ENCODE data around the gene KCNJ18.
"Not testable (repeated sequence)": the region's sequence is repeated elsewhere in the genome, so short reads cannot be mapped to it uniquely, and the experiment has no call there.

Gene KCNJ18

DNA sequence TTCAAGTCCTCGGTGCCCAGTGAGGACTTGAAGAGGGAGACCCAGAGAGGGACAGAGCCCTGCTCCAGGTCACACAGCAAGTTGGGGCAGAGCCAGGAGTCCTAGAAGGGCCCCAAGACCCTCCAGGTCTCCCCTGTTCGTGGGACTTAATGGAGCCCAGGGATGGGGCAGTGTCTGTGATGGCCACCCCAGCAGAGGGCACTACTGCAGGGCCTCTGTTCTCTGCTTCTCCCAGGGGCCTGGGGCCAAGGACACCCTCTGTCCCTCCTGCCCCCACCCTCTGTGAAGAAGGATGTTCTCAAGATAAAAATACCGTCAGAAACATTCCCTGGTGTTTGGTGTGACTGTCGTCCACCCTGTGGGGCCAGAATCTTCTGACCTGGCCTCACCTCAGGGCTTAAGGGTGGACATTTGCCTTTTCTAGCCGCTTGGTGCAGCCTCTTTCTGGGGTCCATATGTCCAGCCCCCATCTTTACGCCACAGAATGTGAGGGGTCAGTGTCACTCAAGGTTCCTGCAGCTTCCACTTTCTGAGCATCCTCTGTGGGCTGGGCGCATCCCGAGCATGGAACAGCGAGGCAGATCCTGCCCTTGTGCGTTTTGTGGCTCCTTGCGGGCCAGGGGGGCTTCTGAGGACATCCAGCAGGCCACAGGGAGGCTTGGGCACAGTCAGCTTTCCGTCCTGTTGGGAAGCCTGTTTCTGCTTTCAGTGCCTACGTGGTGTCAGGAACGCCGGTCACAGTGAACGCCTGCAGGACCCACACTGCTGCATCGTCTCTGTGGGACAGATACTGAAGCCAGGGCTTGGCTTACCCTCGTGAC is at the start of gene KCNJ18:
Gene KCNJ18, plus strand, starts transcription at position 641 of the 821 bp plus-strand sequence. CDS start 10,264 bp downstream, outside the sequence.
- not testable (repeated sequence) for DNase-seq

- DNase-seq, result not testable (repeated sequence)
Observed at GRCh38 chr17:21648125-21648524, 44.2 kb upstream of the KCNJ18 start.

GRCh38 chr17:21650043-21650442 is 42.3 kb upstream of the KCNJ18 start:
- not testable (repeated sequence) for DNase-seq

DNA sequence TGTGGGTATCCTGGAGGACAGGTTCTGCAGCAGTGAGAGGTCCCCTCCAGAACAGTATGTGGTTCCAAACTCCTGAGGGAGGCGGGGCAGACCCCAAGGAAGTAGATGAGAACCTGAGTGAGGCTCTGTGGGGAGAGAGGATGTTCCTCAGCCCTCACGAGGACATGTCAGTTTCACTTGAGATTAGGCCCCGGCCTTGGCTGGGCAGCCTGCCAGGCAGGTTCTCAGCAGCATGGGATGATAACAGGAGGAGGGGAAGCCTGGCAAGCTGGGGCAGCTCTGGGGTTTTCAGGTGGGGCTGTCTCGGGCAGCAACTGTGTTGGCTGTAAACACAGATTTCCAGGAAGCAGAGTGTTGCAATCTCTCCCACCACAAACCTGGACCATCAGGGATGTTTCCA is 40.3 kb upstream of the KCNJ18 start:
- DNase-seq, result not testable (repeated sequence)

GRCh38 chr17:21653211-21653610 is 39.1 kb upstream of the KCNJ18 start:
- DNase-seq, result not testable (repeated sequence)

GRCh38 chr17:21656518-21657309 is 35.6 kb upstream of the KCNJ18 start:
- not testable (repeated sequence) for DNase-seq

- not testable (repeated sequence) for DNase-seq
Observed at GRCh38 chr17:21659635-21660034, 32.7 kb upstream of the KCNJ18 start.

GRCh38 chr17:21661455-21661854 is 30.9 kb upstream of the KCNJ18 start:
- not testable (repeated sequence) for DNase-seq

- DNase-seq, result not testable (repeated sequence)
Observed at GRCh38 chr17:21663166-21663565, 29.2 kb upstream of the KCNJ18 start.

DNA sequence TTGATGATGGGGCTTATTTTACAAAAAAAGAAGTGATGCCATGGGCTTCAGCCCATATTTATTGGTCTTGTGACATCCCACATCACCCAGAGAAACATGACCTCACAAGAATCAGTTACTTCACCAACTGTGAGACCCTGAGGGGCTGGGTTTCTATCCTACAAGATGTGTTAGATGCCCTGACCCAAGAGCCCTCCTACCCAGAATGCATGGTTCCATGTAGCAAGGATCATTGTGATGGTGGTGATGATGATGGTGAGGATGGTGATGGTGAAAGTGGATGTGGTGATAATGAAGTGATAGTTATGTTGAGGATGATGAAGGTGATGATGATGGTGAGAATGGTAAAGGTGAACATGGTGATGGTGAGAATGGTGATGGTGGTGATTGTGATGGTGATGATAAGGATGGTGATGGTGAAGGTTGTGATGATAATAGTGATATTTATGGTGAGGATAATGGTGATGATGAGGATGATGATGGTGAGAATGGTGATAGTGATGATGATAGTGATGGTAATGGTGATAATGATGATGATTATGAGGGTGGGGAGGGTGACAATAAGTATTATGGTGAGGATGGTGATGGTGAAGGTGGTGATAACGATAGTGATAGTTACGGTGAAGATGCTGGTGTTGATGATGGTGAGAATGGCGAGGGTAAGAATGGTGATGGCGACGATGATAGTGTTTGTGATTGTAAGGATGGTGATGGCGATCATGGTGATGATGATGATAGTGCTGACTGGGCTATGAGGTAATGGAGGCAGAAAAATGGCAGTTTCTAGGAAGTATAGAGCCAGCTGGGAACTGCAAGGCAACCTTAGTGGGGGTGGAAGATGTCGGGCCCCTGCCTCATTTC is 28.5 kb upstream of the KCNJ18 start:
- not testable (repeated sequence) for DNase-seq

- DNase-seq, result not testable (repeated sequence)
Observed at GRCh38 chr17:21665171-21665570, 27.2 kb upstream of the KCNJ18 start.

DNA sequence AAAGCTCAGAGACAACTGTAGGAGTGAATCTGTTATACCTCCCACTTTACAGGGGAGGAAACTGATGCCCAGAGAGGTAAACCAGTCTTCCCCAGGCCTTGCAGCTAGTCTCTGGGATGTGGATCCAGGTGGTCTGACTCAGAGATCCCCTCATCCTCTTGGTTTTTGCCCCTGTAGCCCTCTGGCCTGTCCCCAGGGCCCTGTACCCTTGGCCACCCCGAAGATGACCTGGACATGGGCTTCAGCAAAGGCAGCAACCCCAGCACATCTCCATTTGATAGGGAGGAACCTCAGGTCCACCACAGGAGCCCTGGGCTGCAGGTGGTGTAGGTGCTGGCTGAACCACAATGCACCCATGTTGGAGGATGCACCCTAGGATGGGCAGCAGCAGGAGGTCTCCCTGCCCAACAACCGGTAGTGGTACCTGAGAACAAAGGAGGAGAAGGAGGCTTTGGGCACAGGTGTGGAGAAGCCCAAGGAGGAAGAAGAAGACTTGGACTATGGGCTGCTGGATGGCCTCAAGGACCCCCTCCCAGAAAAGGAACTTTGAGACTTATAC is 26.3 kb upstream of the KCNJ18 start:
- not testable (repeated sequence) for DNase-seq

DNA sequence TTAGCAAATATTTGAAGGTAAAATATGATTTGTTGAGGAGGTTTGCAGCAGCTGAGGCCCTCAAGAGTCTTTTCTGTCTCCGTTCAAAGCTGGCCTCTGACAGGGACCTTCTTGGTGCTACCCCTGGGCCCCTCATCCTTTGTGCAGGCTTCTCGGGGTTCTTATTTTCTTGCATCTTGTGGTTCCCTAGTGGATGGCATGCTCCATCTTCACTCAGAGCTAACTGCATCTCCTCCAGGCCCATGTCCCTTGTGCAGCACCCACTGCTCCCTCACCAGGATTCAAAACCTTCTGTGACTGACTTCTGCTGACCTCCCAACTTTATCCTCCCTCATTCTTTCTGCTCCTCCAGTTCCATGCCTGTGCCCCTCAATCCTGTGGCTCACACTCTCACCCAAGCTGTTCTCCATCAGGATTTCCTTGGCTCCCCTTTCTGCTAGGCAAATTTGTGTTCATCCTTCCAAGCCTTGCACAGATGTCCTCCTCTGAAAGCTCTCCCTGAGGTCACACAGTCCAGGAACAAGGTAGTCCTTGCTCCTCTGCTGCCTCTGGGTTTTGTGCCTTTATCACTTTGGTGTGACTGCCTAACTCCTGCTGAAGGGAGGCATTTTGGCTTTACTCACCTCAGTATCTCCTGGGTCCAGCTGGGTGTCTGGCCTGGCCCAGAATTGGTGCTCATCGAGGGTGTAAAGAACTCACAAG is 25.5 kb upstream of the KCNJ18 start:
- not testable (repeated sequence) for DNase-seq

GRCh38 chr17:21667413-21668117 is 24.8 kb upstream of the KCNJ18 start:
- DNase-seq, result not testable (repeated sequence)

DNA sequence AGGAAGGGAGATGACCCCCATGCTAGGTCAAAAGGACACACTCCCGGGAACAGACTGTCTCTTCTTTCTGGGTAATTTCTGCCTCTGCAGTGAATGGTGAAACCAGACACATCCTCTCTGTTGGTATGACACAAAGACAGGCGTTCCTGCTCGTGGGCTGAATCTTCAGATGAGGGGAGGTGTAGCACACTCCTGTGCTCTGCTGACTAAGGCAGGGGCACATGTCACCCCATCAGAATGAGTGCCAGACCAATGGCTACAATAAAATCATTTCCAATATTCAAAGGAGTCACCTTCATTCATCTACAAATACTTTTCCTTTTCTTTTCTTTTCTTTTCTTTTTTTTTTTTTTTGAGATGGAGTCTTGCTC is 24.2 kb upstream of the KCNJ18 start:
- DNase-seq, result not testable (repeated sequence)

DNA sequence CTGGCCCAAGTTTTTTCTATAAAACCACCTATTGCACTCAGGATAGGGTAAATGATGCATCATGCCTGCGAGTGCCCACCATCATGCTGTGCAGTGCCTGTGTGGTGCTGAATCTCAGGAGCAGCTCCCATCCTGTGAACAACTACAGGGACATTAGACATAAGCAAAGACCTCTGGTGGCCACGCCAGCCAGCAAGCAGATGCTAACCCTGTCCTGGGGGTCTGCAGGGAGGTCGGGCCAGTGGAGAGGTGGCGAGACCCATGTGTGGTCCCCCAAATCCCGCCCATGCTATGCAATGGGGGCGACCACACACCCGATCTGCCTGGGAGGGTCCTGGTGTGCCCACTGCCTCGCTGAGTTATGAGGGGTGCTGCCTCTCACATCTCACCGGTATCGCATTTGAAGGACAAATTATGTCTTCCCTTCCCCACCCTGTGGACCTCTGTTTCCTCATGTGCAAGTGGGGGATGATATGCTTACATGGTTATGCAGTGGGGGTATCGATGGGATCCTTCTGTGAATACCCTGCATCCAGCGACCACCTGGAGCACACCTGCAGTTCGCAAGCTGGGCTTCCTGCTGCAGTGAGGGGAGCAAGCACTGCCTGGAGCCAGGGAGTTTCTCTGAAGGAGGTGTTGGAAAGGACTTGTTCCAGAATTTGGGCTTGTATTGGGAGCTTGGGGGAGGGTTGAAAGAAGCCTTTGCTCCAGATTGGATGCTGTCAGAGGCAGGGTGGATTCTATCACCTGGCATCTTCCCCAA is 23.4 kb upstream of the KCNJ18 start:
- DNase-seq, result not testable (repeated sequence)

- DNase-seq, result not testable (repeated sequence)
Observed at GRCh38 chr17:21669616-21670360, 22.5 kb upstream of the KCNJ18 start.

DNA sequence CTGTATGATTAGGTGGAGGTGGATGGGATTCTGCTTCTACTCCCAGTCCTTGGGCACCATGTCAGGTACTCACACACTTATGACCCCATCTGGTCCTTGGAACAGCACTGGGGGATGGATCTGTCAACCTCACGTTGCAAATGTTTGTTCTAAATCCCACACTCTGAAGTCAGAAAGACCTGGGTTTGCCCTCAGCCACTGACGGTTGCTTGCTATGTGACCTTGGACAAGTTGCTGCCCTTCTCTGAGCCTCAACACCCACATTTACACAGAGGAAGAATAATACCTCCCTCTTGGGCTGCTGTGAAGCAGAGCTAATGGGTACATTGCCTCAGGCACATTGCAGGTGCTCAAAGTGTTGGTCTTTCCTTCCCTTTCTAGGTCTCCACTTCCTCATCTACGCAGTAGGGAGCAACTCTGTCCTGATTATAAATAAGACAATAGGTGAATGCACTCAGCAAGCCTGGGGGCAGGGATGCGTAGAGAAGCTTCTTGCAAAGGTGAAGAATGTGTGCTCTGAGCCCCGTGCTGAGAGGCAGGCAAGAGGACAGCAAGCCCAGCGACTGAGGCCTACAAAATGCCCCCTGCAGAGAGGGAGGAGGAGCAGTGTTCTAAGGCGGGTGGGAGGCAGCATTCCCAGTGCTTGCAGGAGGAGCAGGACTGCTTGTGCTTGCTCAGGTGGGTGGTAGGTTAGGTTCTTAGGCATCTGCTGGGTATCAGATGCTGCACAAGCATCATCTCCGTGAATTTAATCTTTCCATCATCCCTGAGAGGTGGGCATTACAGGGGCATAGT is 21.8 kb upstream of the KCNJ18 start:
- DNase-seq, result not testable (repeated sequence)

GRCh38 chr17:21671437-21671836 is 20.9 kb upstream of the KCNJ18 start:
- DNase-seq, result not testable (repeated sequence)

Data from HCEC 1CT (cell line).